Fibroblast of lung (primary cell): ENCODE results near the gene FILIP1L. TPM values are rescaled to one million over a fixed set of nuclear protein-coding genes. Genes with fewer than 3 reads are reported as not detected.

Source experiments
- DNase-seq, 2 donors: peaks; one replicate each; pipeline versions ENCODE4 v3.0.0 to v3.0.0-alpha.2; 2010; ENCODE audit warnings: low read depth in 2 of 2
- H2AFZ ChIP-seq: 2 replicates; pipeline ENCODE4 v1.5.1; 2012; ENCODE audit warnings: low read length, control low read depth, inconsistent platforms
- H3K27ac ChIP-seq: 2 replicates; pipeline ENCODE4 v1.5.1; 2011; ENCODE audit warnings: low read length, control low read depth; ENCODE audit not compliant: insufficient read depth
- H3K27me3 ChIP-seq: 2 replicates; pipeline ENCODE4 v1.5.1; 2011; ENCODE audit warnings: mild to moderate bottlenecking, low read length; ENCODE audit not compliant: control insufficient read depth, insufficient read depth
- H3K36me3 ChIP-seq: 2 replicates; pipeline ENCODE4 v1.5.1; 2011; ENCODE audit warnings: low read length; ENCODE audit not compliant: control insufficient read depth, insufficient read depth
- H3K4me1 ChIP-seq: 2 replicates; pipeline ENCODE4 v1.5.1; 2011; ENCODE audit warnings: low read length; ENCODE audit not compliant: control insufficient read depth, insufficient read depth; ENCODE audit errors: extremely low read depth
- H3K4me2 ChIP-seq: 2 replicates; pipeline ENCODE4 v1.5.1; 2011; ENCODE audit warnings: low read length, control low read depth; ENCODE audit not compliant: insufficient read depth; ENCODE audit errors: extremely low read depth
- H3K4me3 ChIP-seq, 4 experiments: fragments of 200-600 bp in 1 of 4; sonication (generic) in 1 of 4; replicated peaks in 1 of 4; 2 replicates each; pipeline ENCODE4 v1.5.1; 2011 to 2016; ENCODE audit warnings: low read length in 4 of 4, low read depth in 3 of 4, mild to moderate bottlenecking in 3 of 4, control low read depth in 2 of 4, inconsistent platforms in 1 of 4, mixed read lengths in 1 of 4; ENCODE audit not compliant: insufficient read depth in 1 of 4; ENCODE audit errors: control extremely low read depth in 1 of 4
- H3K79me2 ChIP-seq: 2 replicates; pipeline ENCODE4 v1.5.1; 2012; ENCODE audit warnings: mild to moderate bottlenecking, low read length, inconsistent platforms; ENCODE audit not compliant: control insufficient read depth, insufficient read depth
- H3K9ac ChIP-seq: 2 replicates; pipeline ENCODE4 v1.5.1; 2011; ENCODE audit warnings: mild to moderate bottlenecking, low read length, control low read depth; ENCODE audit not compliant: insufficient read depth
- H3K9me3 ChIP-seq: 2 replicates; pipeline ENCODE4 v1.5.1; 2012; ENCODE audit warnings: low read depth, low read length; ENCODE audit not compliant: control insufficient read depth, insufficient read depth
- H4K20me1 ChIP-seq: 2 replicates; pipeline ENCODE4 v1.5.1; 2011; ENCODE audit warnings: low read length; ENCODE audit not compliant: control insufficient read depth, insufficient read depth; ENCODE audit errors: extremely low read depth
- CTCF ChIP-seq, 2 donors: IDR thresholded peaks in 1 of 2; conservative IDR thresholded peaks in 1 of 2; 1 replicate in 1 of 2; 2 replicates in 1 of 2; pipeline ENCODE4 v1.5.1; 2011 to 2012; ENCODE audit warnings: low read length in 2 of 2, control low read depth in 1 of 2, inconsistent platforms in 1 of 2, low read depth in 1 of 2, mild to moderate bottlenecking in 1 of 2
- EZH2 ChIP-seq: IDR thresholded peaks from 2 replicates; pipeline ENCODE4 v1.5.1; 2012; ENCODE audit warnings: low read length, control low read depth, mild to moderate bottlenecking; ENCODE audit errors: missing control alignments
- polyA plus RNA-seq, 2 donors: library from polyadenylated mRNA; depleted of rRNA in 1 of 2; stranded (reverse) in 1 of 2; unstranded in 1 of 2; fragments of >200 nt; gene quantifications; 2 replicates each; pipeline ENCODE4 v1.2.1, GENCODE V29; 2011 to 2012; ENCODE audit warnings: missing spikeins in 1 of 2
- total RNA-seq: library from RNA; depleted of rRNA; stranded (reverse); fragments of >200 nt; gene quantifications from 2 replicates; pipeline ENCODE4 v1.2.1, GENCODE V29; 2014

FILIP1L gene
- total and polyA plus RNA-seq, 2 donors (not counting 1 experiment from before 2014, with no cell fraction given): 92.8 to 126 TPM

- H3K4me3 ChIP-seq: no peak overlapping the region
- no peaks in the 10 kb centered on the region for H3K9me3 ChIP-seq
- no peak overlapping the region for H3K27ac ChIP-seq
- no peaks in the 10 kb centered on the region for H3K79me2 ChIP-seq
- no peak for DNase-seq
- no peak for TF ChIP-seq CTCF (conservative IDR thresholded peaks at IDR 0.05 in 1 of 2, IDR thresholded peaks at IDR 0.05 in 1 of 2; ENCODE audit: low read depth in 1 of 2, low read length in 2 of 2)
- no peak for TF ChIP-seq EZH2
- H3K9ac ChIP-seq: no peak overlapping the region
- no peaks in the 10 kb centered on the region for H3K27me3 ChIP-seq
- no peak overlapping the region for H2AFZ ChIP-seq
- H4K20me1 ChIP-seq: no peaks in the 10 kb centered on the region
- H3K36me3 ChIP-seq: no peaks in the 10 kb centered on the region
- peaks cover 9% of the 10 kb centered on the region for H3K4me1 ChIP-seq
- H3K4me2 ChIP-seq: no peak overlapping the region
Measured at GRCh38 chr3:100155590-100155989, 41.3 kb upstream of the FILIP1L start.

DNA sequence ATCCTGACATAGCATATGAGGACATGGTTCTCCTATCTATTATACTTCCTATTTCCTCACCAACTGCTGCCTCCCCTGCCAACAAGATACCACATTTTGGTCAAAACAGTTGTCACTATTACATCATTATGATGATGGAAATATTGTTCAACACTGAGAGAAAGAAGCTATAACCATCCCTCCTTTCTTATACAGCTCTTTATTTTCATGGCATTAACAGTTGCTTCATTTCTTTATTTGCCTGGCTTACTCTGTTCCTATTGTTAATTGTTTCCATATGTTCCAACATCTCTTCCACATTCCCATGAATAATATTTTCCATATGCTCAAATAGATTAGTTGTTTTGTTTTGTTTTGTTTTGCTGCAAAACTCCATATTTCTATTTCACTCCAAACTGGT is 40.8 kb upstream of the FILIP1L start:
- Histone ChIP-seq H3K4me2 (no peak overlapping the region), H3K9ac (no peak overlapping the region), H2AFZ (no peak overlapping the region), H3K79me2 (no peaks in the 10 kb centered on the region), H3K9me3 (no peaks in the 10 kb centered on the region), H3K36me3 (no peaks in the 10 kb centered on the region), H4K20me1 (no peaks in the 10 kb centered on the region), H3K4me1 (peaks cover 8% of the 10 kb centered on the region), H3K27ac (no peak overlapping the region), H3K27me3 (no peaks in the 10 kb centered on the region), H3K4me3 (no peak overlapping the region)
- peak in 1 of 2 donors; percentile 33 for DNase-seq
- TF ChIP-seq EZH2 (no peak), CTCF (conservative IDR thresholded peaks at IDR 0.05 in 1 of 2, IDR thresholded peaks at IDR 0.05 in 1 of 2; ENCODE audit: low read depth in 1 of 2, low read length in 2 of 2) (no peak)

- Histone ChIP-seq H4K20me1 (no peaks in the 10 kb centered on the region), H3K4me3 (no peak overlapping the region), H3K4me1 (no peaks in the 10 kb centered on the region), H3K9me3 (no peaks in the 10 kb centered on the region), H3K4me2 (no peak overlapping the region), H3K36me3 (no peaks in the 10 kb centered on the region), H3K9ac (no peak overlapping the region), H3K27me3 (no peaks in the 10 kb centered on the region), H3K27ac (no peak overlapping the region), H2AFZ (no peak overlapping the region), H3K79me2 (no peaks in the 10 kb centered on the region)
- no peak for TF ChIP-seq EZH2
- no peak for TF ChIP-seq CTCF (conservative IDR thresholded peaks at IDR 0.05 in 1 of 2, IDR thresholded peaks at IDR 0.05 in 1 of 2; ENCODE audit: low read depth in 1 of 2, low read length in 2 of 2)
- no peak for DNase-seq
Measured at GRCh38 chr3:100154171-100154570, 39.9 kb upstream of the FILIP1L start.
